GM18502 (cell line): ENCODE measurements around the gene CRADD.

Experiments used
- ATAC-seq: cut with Tn5 transposase; IDR thresholded peaks from one replicate; pipeline ENCODE4 v1.9.1; 2021; ENCODE audit warnings: mild to moderate bottlenecking; ENCODE audit not compliant: unreplicated experiment, poor library complexity

The CRADD gene

GRCh38 chr12:93669452-93669851 lies 7.7 kb upstream of the CRADD start:
- no peak for ATAC-seq

GRCh38 chr12:93670104-93670503 lies 7.1 kb upstream of the CRADD start:
- no peak for ATAC-seq

- ATAC-seq: no peak
Observed at GRCh38 chr12:93671044-93671443, 6.1 kb upstream of the CRADD start.

- no peak for ATAC-seq
Observed at GRCh38 chr12:93673084-93673483, 4.1 kb upstream of the CRADD start.

GRCh38 chr12:93674386-93674785 lies 2.8 kb upstream of the CRADD start:
- ATAC-seq: no peak

- ATAC-seq: peak; percentile 20
Observed at GRCh38 chr12:93676408-93677194, 574 bp upstream of the CRADD start.

- ATAC-seq: no peak
Observed at GRCh38 chr12:93678779-93679178, 1.6 kb downstream of the CRADD start.

GRCh38 chr12:93679308-93679925 lies 2.2 kb downstream of the CRADD start:
- ATAC-seq: no peak

GRCh38 chr12:93680006-93680405 lies 2.8 kb downstream of the CRADD start:
- no peak for ATAC-seq

- ATAC-seq: no peak
Observed at GRCh38 chr12:93682846-93683261, 5.7 kb downstream of the CRADD start.

GRCh38 chr12:93683410-93683809 lies 6.2 kb downstream of the CRADD start:
- ATAC-seq: no peak

GRCh38 chr12:93684716-93685115 lies 7.5 kb downstream of the CRADD start:
- no peak for ATAC-seq

- no peak for ATAC-seq
Observed at GRCh38 chr12:93686572-93687356, 9.6 kb downstream of the CRADD start.

GRCh38 chr12:93689076-93689834 lies 12.1 kb downstream of the CRADD start:
- no peak for ATAC-seq

GRCh38 chr12:93696462-93696861 lies 19.3 kb downstream of the CRADD start:
- no peak for ATAC-seq

- ATAC-seq: no peak
Observed at GRCh38 chr12:93698307-93699092, 21.3 kb downstream of the CRADD start.

GRCh38 chr12:93699271-93700145 lies 22.3 kb downstream of the CRADD start:
- no peak for ATAC-seq

GRCh38 chr12:93702707-93703315 lies 25.6 kb downstream of the CRADD start:
- no peak for ATAC-seq
